Small intestine (tissue), 7 donors: ENCODE measurements around the gene CACNA2D3. TPM values are rescaled to one million over a fixed set of nuclear protein-coding genes. Genes with fewer than 3 reads are reported as not detected.

Experiments used
- DNase-seq, 2 donors: peaks; one replicate each; pipeline versions ENCODE4 v3.0.0 to v3.0.0-alpha.2; 2013
- FAIRE-seq: peaks from 2 replicates; lab custom pipeline; 2012; peaks lifted over from hg19 to GRCh38; lab: Jason Lieb, UNC
- H3K27ac ChIP-seq, 3 donors: one replicate each; pipeline ENCODE4 v1.5.1; 2013; ENCODE audit warnings: low read length in 2 of 3, mild to moderate bottlenecking in 2 of 3, control low read depth in 1 of 3, inconsistent platforms in 1 of 3, low read depth in 1 of 3, moderate library complexity in 1 of 3
- H3K27me3 ChIP-seq, 3 donors: one replicate each; pipeline ENCODE4 v1.6.1; 2013; ENCODE audit warnings: low read length in 3 of 3, inconsistent platforms in 1 of 3; ENCODE audit not compliant: control insufficient read depth in 3 of 3, insufficient read depth in 3 of 3
- H3K36me3 ChIP-seq, 3 donors: one replicate each; pipeline ENCODE4 v1.6.1; 2013; ENCODE audit warnings: low read length in 3 of 3, inconsistent platforms in 1 of 3, low read depth in 1 of 3, mild to moderate bottlenecking in 1 of 3, moderate library complexity in 1 of 3; ENCODE audit not compliant: control insufficient read depth in 3 of 3, insufficient read depth in 2 of 3
- H3K4me1 ChIP-seq, 3 donors: one replicate each; pipeline ENCODE4 v1.6.1; 2013; ENCODE audit warnings: low read length in 2 of 3, inconsistent platforms in 1 of 3, low read depth in 1 of 3, mild to moderate bottlenecking in 1 of 3, moderate library complexity in 1 of 3; ENCODE audit not compliant: control insufficient read depth in 3 of 3, insufficient read depth in 2 of 3
- H3K4me3 ChIP-seq, 3 donors: one replicate each; pipeline ENCODE4 v1.5.1; 2013; ENCODE audit warnings: low read length in 3 of 3, control low read depth in 1 of 3, inconsistent platforms in 1 of 3, low read depth in 1 of 3, mild to moderate bottlenecking in 1 of 3, moderate library complexity in 1 of 3
- H3K9me3 ChIP-seq, 2 donors: one replicate each; pipeline ENCODE4 v1.6.1; 2013; ENCODE audit warnings: low read depth in 1 of 2, low read length in 1 of 2; ENCODE audit not compliant: control insufficient read depth in 2 of 2, insufficient read depth in 1 of 2
- WGBS, 3 donors: extraction: QIAGEN DNeasy Blood & Tissue Kit; methylation state at CpG; one replicate each; pipeline ENCODE4 v1.1.7; 2013; 5-methylcytosine and 5-hydroxymethylcytosine counted together
- polyA plus RNA-seq, 4 donors: library from polyadenylated mRNA; stranded (reverse) in 3 of 4; unstranded in 1 of 4; fragments of 200-250 nt in 3 of 4; fragments of 120-200 nt in 1 of 4; gene quantifications; one replicate each; pipeline versions ENCODE4 v1.2.1 to v1.2.3, GENCODE V29; 2013
- donor health status: healthy with polysubstance abuse.
- donor health status: control.
- donor health status: control.
- donor health status: Bipolar disorder and iron deficiency.
- donor health status: healthy.

The CACNA2D3 gene
- polyA plus RNA-seq, 4 donors = 0.27 to 0.61 TPM; not detected in 2

DNA sequence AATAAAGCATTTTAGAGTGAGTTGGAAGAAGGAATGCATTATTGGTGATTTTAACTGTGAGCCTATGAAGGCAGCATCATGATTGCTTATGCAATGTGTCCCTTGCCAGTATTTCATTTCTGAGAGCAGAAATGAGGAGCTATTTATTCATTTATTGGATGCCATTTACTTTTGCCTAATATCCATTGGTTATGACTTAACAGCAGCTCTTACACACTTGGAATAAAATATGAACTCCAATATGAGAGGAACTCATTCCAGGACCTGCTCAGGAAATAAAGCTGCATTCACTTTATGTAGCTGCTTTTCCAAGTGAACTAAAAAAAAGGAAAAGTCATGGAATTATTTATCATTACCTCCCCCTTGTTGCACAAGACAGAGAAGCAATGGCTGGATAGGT is 525.4 kb downstream of the CACNA2D3 start:
- Histone ChIP-seq H3K9me3 (peaks cover 0 to 8% of the 10 kb centered on the region in 2 donors), H3K27me3 (no peaks in the 10 kb centered on the region), H3K4me3 (no peak overlapping the region), H3K36me3 (no peaks in the 10 kb centered on the region), H3K27ac (no peak overlapping the region), H3K4me1 (no peaks in the 10 kb centered on the region)
- DNase-seq (no peak), FAIRE-seq (no peak)

DNA sequence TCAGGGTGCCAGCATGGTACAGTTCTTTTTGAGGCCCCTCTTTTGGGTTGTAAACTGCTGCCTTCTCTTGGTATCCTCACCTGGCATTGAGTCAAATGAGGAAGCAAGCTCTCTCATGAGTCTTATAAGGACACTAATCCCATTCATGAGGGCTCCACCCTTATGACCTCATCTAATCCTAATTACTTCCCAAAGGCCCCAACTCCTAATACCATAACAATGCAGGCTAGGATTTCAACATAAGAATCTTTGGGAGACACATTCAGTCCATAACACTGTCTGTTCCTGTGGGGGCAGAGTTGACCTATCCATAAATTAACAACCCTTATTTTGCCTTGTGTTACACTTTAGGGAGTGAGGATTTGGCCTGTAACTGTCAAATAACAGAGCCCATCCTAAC is 527.2 kb downstream of the CACNA2D3 start:
- H3K9me3 ChIP-seq = peaks cover 0 to 8% of the 10 kb centered on the region in 2 donors
- H3K36me3 ChIP-seq = no peaks in the 10 kb centered on the region
- no peak overlapping the region for H3K4me3 ChIP-seq
- no peaks in the 10 kb centered on the region for H3K4me1 ChIP-seq
- FAIRE-seq (no peak), DNase-seq (no peak)
- no peak overlapping the region for H3K27ac ChIP-seq
- no peaks in the 10 kb centered on the region for H3K27me3 ChIP-seq

DNA sequence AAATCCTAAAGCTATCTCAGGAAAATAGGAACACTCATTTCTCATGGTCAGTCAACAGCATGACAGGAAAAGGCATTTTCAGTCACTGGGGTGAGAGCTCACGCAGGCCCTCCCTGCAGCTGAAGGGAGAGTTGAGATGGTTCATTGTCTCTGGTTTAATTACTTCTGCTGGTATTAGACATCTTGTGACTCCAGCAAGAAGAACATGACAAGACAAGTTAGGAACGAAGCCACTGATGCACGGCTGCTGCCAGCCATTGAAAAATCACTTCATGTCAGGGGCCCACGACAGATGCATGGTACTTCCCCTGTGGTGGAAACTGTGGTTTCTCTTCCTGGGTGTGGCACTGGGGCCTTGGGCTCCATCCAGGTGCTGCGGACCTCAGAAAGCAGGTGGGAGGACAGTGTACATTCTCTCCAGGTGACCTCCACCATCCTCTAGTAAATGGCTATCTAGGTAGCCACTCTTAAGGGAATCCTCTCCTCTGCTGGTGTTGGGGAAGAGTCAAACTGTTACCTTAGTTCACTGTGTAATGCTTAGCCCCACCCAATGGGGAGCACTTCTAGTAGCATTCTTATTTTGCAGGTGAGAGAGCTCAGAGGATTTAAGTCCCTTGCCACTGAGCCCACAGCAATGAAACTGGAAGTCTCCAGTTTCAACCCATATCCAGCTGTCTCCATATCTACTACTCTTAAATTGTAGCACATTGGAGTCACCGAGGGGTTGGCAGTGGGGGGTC is 531.3 kb downstream of the CACNA2D3 start:
- Histone ChIP-seq H3K27ac (no peak overlapping the region), H3K36me3 (no peaks in the 10 kb centered on the region), H3K9me3 (no peaks in the 10 kb centered on the region), H3K4me3 (no peak overlapping the region), H3K27me3 (no peaks in the 10 kb centered on the region), H3K4me1 (no peaks in the 10 kb centered on the region)
- no peak for DNase-seq
- WGBS, 3 donors = 65 to 71% (median 69%) methylated on average over 6 of the region's 6 CpGs
- no peak for FAIRE-seq

DNA sequence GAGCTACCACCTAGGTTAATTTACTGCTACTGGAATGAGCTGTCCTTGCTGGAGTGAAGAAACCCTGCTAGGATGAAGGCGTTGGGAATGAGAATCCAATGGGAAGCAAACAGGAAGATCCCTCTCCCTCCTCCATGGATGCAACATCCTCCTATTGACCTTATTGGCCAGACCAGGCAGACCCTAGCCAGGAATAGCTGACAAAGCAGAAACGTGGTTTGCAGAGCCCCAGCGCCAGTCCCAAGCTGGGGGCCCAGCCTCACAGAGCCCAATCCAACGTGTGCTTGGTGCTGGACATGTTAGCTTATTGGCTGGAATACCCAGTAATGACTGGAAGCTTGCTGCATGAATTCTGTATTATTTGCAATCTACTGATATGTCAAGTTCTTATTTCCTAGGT is 532.4 kb downstream of the CACNA2D3 start:
- Histone ChIP-seq H3K4me1 (no peaks in the 10 kb centered on the region), H3K27ac (no peak overlapping the region), H3K36me3 (no peaks in the 10 kb centered on the region), H3K4me3 (no peak overlapping the region), H3K9me3 (no peaks in the 10 kb centered on the region), H3K27me3 (no peaks in the 10 kb centered on the region)
- no peak for DNase-seq
- WGBS, 3 donors = 70 to 77% (median 72%) methylated on average over 4 of the region's 4 CpGs
- no peak for FAIRE-seq

DNA sequence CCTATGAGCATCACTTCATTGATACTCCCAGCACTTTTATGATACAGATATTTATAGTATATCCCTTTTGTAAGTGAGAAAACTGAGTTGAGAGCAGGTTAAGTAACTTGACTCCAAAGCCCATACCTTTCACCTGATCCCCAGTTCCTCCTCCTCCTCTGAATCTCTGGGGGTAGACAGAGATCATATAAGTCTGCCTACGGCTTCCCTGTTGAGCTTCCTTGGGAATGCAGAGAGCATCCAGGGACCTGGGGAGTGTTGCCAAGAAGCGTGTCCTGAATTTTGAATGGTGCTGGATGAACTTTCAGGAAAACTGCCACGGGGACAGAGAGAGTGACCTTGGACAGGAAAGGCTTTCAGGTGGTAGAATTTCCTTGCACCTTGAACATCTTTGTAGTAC is 537.0 kb downstream of the CACNA2D3 start:
- Histone ChIP-seq H3K9me3 (no peaks in the 10 kb centered on the region), H3K4me1 (no peaks in the 10 kb centered on the region), H3K4me3 (no peak overlapping the region), H3K27ac (no peak overlapping the region), H3K36me3 (no peaks in the 10 kb centered on the region), H3K27me3 (no peaks in the 10 kb centered on the region)
- WGBS, 3 donors = 70 to 74% (median 72%) methylated on average over 3 of the region's 3 CpGs
- FAIRE-seq (no peak), DNase-seq (no peak)

DNA sequence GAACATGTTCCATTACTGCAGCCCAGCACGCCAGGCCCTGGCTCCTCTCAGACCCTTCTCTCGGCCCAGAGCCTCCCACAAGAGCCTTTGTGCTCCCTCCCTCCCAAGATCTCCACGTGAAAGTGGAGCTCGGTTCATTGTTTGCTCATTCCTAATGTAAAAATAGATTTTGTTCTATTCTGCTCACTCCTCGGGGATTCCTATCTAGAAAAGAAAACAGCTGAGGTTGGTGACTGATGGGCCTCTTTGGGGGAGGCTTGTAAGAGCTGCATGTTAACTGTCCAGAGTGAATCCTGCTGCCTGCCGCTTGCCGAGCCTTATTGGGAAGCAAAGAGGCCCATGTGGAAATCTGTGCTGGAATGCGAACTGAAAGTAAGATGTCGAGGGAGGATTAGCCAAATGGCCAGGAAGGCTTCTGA is 538.4 kb downstream of the CACNA2D3 start:
- peak in 1 of 2 donors; percentile 7 for DNase-seq
- no peak for FAIRE-seq
- Histone ChIP-seq H3K9me3 (no peaks in the 10 kb centered on the region), H3K27me3 (no peaks in the 10 kb centered on the region), H3K27ac (peak overlapping the region in 1 of 3 donors; percentile 0), H3K36me3 (no peaks in the 10 kb centered on the region), H3K4me3 (no peak overlapping the region), H3K4me1 (no peaks in the 10 kb centered on the region)
- 58 to 83% (median 72%) methylated on average over 9 of the region's 9 CpGs for WGBS, 3 donors

DNA sequence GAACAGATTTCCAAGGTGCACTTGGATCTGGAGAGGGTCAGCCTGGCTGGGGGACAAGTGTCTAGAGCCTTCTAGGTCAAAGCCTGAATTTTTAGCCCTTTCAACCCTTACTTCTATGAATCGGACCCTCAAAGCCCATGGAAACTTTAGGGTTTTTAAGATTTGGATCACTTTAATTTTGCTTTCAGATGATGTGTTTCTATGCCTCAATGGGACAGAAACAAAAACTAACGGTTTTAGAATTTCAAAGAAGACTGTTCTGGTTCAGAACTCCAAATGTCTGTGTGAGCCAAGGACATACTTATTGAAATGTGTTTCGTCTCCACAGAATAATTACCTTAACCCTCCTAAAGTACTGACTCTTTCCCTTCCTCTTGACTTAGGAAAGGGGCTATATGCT is 538.8 kb downstream of the CACNA2D3 start:
- Histone ChIP-seq H3K27me3 (no peaks in the 10 kb centered on the region), H3K36me3 (no peaks in the 10 kb centered on the region), H3K9me3 (no peaks in the 10 kb centered on the region), H3K4me1 (no peaks in the 10 kb centered on the region), H3K27ac (no peak overlapping the region), H3K4me3 (no peak overlapping the region)
- WGBS, 3 donors = 78 to 83% (median 79%) methylated on average over 3 of the region's 3 CpGs
- DNase-seq (no peak), FAIRE-seq (no peak)

DNA sequence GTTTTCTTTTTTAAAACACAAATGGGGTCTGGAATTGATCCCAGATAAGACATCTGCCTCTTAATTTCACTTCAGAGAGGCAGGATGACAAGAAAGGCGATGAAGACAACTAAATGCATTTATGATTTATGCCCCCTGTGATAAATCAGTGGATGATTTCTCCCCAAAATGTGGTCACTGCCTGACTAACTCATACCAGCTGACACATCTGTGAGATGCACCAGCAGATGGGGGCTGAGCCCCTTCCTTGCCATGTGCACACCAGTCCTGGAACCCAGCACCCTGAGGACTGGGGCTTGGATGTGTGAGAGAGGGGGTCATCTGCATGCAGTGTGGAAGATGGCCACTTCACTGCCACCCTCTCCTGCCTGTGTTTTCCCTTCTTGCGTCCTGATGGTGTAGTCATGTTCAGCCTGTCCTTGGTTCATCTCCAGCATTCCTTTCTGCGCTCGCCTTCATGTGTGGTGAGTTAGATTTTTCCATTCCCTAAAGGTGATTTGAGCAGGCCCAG is 541.2 kb downstream of the CACNA2D3 start:
- Histone ChIP-seq H3K27ac (no peak overlapping the region), H3K27me3 (no peaks in the 10 kb centered on the region), H3K4me3 (no peak overlapping the region), H3K4me1 (no peaks in the 10 kb centered on the region), H3K36me3 (no peaks in the 10 kb centered on the region), H3K9me3 (no peaks in the 10 kb centered on the region)
- 88 to 97% (median 89%) methylated on average over 4 of the region's 4 CpGs for WGBS, 3 donors
- FAIRE-seq (no peak), DNase-seq (no peak)
